DND-41 (cell line): ENCODE results near the gene ATP5F1C.

Experiments
- CTCF ChIP-seq: IDR thresholded peaks from 2 replicates; pipeline ENCODE4 v1.5.1; 2012; ENCODE audit warnings: borderline replicate concordance, low read length, moderate library complexity, mild to moderate bottlenecking; ENCODE audit not compliant: poor library complexity, severe bottlenecking; ENCODE audit errors: extremely low read depth
- EZH2 ChIP-seq: IDR thresholded peaks from 3 replicates; pipeline ENCODE4 v1.6.1; 2012; ENCODE audit warnings: borderline replicate concordance, low read depth, mild to moderate bottlenecking, moderate library complexity, low read length, inconsistent platforms; ENCODE audit not compliant: severe bottlenecking

- TF ChIP-seq CTCF = no peak
- TF ChIP-seq EZH2 = no peak
These were observed 69.3 kb downstream of the ATP5F1C start for GRCh38 chr10:7857262-7857661.
